Measurements from ENCODE around the gene ADH7.
"Not testable (repeated sequence)": the region's sequence is repeated elsewhere in the genome, so short reads cannot be mapped to it uniquely, and the experiment has no call there.

Gene ADH7

DNA sequence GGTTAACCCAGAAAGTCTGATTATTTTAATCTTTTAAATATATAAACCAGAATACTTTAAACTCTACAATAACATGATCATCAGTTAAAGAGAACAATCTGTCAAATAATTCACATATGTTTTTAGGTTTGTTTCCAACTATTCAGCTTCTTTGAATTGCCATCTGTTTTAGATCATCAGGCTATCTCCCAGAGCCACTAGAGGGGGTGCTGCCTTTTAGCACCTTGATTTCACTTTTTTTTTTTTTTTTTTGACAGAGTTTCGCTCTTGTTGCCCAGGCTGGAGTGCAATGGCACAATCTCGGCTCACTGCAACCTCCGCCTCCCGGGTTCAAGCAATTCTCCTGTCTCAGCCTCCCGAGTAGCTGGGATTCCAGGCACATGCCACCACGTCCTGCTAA, 57.8 kb downstream of the ADH7 start:
- not testable (repeated sequence) for DNase-seq

DNA sequence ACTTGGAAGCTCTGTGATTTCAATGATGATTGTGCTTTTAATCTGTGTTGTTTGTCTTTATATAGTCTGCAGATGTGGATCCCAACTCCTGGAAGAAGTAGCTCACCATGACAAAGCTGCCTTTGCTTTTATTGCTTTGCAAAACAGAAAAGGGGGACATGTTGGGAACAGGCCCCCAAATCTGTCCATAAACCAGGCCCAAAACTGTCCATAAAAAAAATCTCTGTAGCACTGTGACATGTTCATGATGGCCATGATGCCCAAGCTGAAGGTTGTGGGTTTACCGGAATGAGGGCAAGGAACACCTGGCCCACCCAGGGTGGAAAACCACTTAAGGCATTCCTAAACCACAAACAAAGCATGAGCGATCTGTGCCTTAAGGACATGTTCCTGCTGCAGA, 62.7 kb downstream of the ADH7 start:
- DNase-seq, result not testable (repeated sequence)

DNA sequence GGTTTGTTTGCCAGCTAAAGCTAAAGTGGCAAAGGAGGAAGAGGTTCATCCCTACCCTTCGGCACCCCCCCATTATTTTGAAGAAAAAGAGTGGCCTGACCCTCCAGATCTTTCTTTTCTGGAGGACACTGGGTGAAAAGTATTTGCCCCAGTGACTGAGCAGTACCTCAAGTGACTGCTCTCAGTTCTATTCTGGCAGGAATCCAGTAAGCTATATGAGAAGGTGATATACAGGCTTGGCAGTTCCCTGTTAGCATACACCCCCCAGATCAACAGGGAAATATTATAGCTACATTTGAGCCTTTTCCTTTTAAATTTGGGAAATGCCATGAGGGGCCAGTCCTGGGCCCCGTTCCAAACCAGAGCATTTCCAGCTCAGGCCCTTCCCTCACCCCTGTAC, 67.3 kb downstream of the ADH7 start:
- not testable (repeated sequence) for DNase-seq

DNA sequence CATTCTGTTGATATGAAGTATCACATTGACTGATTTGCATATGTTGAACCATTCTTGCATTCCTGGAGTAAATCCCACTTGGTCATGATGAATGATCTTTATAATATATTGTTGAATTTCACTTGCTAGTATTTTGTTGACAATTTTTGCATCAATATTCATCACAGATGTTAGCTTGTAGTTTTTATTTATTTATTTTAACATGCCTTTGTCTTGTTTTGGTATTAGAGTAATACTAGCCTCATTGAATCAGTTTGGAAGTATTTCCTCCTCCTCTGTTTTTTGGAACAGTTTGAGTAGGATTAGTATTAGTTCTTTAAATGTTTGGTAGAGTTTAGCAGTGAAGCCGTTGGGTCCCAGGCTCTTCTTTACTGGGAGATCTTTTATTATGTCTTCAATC, 68.7 kb downstream of the ADH7 start:
- DNase-seq, result no peak

DNA sequence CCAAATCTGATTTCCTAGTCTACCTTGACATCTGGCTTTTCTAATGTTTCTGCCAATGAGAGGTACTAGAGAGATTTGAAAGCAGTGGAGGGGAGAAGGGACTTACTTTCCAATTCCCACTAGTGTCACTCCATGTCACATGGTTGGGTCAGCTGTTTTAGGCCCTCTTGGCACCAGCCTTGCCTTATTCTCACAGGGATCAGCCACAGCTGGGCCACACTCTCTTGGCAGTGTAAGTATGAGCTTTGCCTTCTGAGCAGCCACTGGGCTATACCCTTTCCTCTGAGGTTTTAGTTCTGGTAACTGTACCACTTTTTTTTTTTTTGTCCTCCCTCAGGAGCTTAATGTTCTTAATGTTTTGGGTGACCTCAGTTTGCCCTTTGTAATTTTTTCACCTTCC, 72.4 kb downstream of the ADH7 start:
- DNase-seq, result no peak
